Vein endothelial cell (primary cell): Measurements from ENCODE around the gene PIP4K2C. TPM values are rescaled to one million over a fixed set of nuclear protein-coding genes. Genes with fewer than 3 reads are reported as not detected.

Experiments
- total RNA-seq: library from RNA; depleted of rRNA; stranded (reverse); fragments of >200 nt; gene quantifications from 2 replicates; pipeline ENCODE4 v1.2.3, GENCODE V29; 2012

Gene PIP4K2C
- 9.1 and 9.6 TPM in 2 replicates for total RNA-seq

DNA sequence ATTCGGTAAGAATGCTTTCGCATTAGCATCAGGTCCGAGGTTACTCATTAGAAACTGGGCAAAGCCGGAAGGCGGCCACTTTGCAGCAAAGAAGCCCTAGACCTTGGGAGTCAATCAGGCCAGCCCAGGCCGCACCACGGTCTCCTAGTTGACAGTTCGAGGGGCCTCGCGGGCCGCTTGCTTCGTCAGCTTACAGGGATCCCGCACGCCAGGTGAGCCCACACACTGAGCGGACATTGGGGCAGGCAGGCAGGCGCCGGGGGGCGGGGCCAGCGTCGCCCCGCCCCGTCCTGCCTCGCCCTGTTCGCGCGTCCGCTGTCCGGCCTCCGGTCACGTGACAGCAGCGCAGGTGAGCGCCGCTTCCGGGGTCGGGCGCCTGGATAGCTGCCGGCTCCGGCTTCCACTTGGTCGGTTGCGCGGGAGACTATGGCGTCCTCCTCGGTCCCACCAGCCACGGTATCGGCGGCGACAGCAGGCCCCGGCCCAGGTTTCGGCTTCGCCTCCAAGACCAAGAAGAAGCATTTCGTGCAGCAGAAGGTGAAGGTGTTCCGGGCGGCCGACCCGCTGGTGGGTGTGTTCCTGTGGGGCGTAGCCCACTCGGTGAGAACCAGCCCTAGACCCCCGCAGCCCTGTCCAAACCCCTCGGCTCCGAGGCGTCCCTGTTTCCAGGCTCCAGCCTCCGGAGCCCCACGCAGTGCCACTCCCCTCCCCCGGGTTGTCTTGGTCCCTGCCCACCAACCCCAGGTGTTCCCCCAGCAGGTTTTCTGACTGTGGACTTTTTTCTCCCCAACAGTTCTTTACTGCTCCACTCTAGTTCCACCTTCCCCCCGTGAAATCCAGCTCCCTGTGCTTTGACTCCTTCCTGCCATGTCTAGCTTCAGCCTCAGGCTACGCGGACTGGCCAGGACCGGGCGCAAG lies at the start of gene PIP4K2C:
Gene PIP4K2C, plus strand, starts transcription at position 329 of the 918 bp plus-strand sequence. Its CDS starts 98 bp downstream, at position 427.

DNA sequence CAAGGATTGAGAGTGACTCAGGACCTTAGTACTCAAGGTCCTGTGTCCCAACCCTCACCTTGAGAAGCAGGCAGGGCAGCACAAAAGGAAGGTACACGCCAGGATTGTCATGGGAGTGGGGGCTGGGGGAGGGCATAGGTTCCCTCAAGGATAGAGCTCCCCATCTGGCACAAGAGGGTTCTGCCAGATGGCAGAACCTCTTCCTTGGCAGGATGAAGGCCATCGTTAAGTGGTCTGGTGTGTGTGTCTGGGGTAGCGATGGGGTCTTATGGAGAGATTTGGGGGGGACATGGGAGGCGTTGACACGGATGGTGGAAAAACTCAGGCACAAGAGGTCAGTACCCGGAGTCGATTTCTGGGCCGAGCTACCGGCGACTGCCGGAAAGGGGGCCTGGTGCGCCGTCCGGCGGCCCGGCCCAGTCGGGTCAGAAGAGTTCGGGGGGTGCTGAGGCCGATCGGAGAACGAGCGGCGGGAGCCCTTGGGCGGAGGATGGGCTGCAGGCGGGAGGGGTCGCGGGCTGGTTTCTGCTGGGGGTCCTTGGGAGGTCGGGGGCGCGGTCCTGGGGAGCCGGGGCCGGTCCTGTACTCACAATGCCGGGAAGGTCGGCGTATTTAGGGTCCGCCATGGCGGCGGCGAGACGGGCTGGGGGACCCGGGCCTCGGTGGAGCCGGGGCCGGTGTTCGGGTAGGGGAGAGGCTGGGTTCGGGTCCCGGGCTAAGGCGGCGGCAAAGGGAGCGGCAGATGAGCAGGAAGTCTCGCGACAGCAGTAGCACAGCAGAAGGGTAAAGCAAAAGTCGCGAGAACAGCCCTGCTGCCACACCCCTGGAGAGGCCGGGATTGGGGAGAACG lies 44.3 kb upstream of the PIP4K2C start, which contains the start of gene DCTN2:
Gene DCTN2, minus strand, starts transcription at position 755 of the 850 bp plus-strand sequence. Its CDS starts 129 bp downstream, at position 626.

DNA sequence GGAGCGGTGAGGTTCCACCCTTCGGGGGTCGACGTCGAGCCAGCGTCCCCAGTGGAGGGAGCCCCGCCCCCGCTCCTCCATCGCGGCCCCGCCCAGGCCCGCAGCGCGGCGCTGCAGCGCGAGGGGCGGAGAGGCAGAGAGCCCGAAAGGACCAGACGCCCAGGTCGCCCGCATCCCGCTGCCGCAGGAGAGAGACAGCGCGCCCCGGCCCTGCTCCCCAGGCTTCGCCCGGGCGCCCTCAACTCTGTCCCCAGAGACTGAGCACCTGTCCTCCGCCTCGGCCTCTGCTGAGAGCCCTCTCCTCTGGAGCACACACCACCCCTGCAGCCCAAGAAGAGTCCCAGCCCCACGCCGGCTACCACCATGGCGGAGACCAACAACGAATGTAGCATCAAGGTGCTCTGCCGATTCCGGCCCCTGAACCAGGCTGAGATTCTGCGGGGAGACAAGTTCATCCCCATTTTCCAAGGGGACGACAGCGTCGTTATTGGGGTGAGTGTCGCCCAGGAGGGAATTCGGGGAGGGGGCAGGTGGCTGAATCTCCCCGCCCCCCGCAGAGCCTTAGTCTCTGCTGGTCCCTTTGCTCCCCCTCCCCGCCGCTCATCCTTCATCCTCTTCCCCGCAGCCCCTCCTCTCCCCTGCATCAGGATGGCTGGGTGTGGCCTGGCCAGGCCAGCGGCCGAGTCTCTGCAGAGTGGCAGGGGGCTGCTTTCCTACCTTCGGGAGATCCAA lies 40.9 kb upstream of the PIP4K2C start, which contains the start of gene KIF5A:
Gene KIF5A, plus strand, starts transcription at position 136 of the 732 bp plus-strand sequence. Its CDS starts 228 bp downstream, at position 364.

DNA sequence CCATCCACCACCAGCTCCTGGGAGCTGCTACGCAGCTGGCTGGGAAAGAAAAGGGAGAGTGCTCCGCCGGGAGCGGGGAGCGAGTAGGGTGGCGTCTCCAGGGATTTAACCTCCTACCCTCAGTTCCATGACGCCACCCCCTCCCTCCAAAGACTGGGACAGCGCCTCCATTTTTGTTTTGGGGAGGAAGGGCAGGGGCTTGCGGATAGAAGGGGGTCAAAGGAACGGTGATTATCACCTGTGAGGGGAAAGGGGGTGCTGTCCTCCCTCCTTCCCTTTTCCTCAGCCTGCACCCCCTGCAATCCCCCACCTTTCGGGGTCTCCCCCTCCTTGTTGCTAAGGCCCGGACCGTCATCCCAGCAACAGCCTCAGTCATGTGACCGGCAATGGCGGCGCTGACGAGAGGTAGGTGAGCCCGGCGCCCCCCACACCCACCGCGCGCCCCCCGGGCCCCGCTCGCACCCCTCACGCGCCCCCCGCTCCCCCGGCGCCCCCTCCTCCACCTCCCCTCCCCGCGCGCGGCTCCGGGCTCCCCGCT lies 13.5 kb downstream of the PIP4K2C start, which contains the start of gene DTX3:
Gene DTX3, plus strand, starts transcription at position 371 of the 538 bp plus-strand sequence. CDS start 1,694 bp downstream, outside the sequence.

DNA sequence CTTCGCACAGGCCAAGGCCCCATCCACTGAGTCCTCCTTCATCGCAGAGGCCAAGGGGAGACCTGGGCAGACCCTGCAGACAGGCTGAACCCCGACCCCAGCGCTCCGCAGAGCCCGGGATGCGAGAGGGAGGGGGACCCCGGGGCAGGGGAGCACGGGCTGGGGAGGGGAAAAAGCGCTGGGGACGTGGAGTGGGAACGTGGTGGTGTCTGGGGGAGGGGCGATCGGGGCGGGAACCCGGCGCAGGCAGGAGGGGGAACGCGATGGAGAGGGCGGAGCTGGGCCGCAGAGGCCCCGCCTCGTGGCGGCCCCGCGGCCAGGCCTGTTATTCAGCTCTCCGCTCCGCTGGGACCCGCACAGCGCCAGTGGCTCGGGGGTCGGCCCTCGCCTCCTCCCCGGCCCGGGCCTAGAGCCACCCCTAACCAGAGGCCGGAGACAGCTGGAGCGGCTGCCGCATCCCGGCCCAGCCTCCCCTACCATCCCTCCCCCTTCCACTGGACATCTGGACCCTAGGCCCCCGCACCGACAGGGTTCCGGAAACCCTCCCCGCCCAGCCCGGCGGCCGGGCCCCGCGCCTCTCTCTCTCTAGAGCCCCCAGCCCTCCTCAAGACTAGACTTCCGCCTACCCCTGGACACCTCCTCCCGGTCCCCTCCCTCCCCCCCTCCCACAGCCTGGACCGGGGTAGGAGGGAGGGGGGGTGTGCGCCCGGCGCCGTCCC lies 20.3 kb downstream of the PIP4K2C start, which contains the start of gene ARHGEF25:
Gene ARHGEF25, plus strand, starts transcription at position 328 of the 719 bp plus-strand sequence. CDS start 460 bp downstream, outside the sequence.

DNA sequence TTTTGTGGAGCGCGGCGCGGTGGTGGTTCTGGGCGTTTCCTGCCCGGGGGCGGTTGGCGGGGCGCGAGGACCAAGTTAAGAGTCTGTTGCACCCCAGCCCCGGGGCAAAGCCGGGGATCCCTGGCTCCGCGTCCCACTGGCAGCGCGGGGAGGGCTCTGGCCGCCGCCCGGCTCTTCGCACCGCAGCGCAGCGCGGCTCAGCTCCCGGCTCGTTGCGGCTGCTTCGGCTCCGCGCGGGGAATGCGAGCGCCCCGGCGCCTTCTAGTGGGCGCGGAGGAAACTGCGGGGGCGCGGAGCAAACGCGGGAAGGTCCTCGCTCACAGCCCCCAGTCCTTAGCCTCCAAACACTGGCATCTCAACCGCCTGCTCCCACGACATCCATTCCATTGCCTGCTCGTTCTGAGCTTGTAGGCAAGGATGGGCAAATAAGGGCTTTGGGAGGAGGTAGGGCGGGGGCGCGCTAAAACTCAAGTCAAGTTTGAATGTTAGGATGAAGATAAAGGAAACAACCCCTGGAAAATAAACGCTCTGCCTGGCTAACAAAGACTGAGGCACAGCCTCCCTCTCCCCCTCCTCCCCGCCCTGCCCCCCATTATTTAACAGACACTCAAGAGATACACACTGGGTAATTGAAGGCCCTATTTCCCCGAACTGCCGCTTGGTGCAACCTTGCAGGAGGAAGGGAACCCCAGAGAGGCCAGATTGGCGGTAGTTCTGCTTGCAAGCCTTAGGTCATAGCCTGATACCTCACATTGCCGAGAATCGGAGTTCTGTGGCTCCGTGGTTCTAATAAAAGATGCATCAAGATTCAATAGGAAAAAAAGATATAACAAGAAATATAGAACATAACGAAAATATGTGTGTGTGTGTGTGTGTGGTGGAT lies 42.2 kb downstream of the PIP4K2C start, which contains the start of gene B4GALNT1:
Gene B4GALNT1, minus strand, starts transcription at position 244 of the 883 bp plus-strand sequence. CDS start 1,069 bp downstream, outside the sequence.

Other genes with a start within 250 kb of the PIP4K2C start
- gene R3HDM2, start 160.1 kb upstream of the PIP4K2C start, total RNA-seq: 13.6 and 22.5 TPM in 2 replicates
- gene INHBC, start 156.4 kb upstream of the PIP4K2C start, total RNA-seq: not detected in 2 replicates
- gene INHBE, start 135.9 kb upstream of the PIP4K2C start, total RNA-seq: not detected in 2 replicates
- not detected in 2 replicates for gene GLI1, start 131.4 kb upstream of the PIP4K2C start, total RNA-seq
- gene ARHGAP9, start 111.3 kb upstream of the PIP4K2C start, total RNA-seq: not detected in 2 replicates
- gene MARS1, start 103.1 kb upstream of the PIP4K2C start, total RNA-seq: 111 and 114 TPM in 2 replicates
- gene DDIT3, start 70.7 kb upstream of the PIP4K2C start, total RNA-seq: 4.9 and 5.9 TPM in 2 replicates
- gene MBD6, start 68.4 kb upstream of the PIP4K2C start, total RNA-seq: 9.3 and 12.7 TPM in 2 replicates
- 145 and 151 TPM in 2 replicates for gene DCTN2, start 44.0 kb upstream of the PIP4K2C start, total RNA-seq
- gene KIF5A, start 41.1 kb upstream of the PIP4K2C start, total RNA-seq: not detected in 2 replicates
- 0.48 and 1.3 TPM in 2 replicates for gene DTX3, start 13.6 kb downstream of the PIP4K2C start, total RNA-seq
- gene ARHGEF25, start 20.2 kb downstream of the PIP4K2C start, total RNA-seq: 0.10 and 0.98 TPM in 2 replicates
- not detected in 2 replicates for gene B4GALNT1, start 42.0 kb downstream of the PIP4K2C start, total RNA-seq
- gene OS9, start 102.9 kb downstream of the PIP4K2C start, total RNA-seq: 182 and 199 TPM in 2 replicates
- 0.29 and 0.33 TPM in 2 replicates for gene AGAP2, start 147.6 kb downstream of the PIP4K2C start, total RNA-seq
- 33.3 and 47.4 TPM in 2 replicates for gene TSPAN31, start 153.8 kb downstream of the PIP4K2C start, total RNA-seq
- gene CDK4, start 161.1 kb downstream of the PIP4K2C start, total RNA-seq: 215 and 222 TPM in 2 replicates
- gene MARCHF9, start 163.9 kb downstream of the PIP4K2C start, total RNA-seq: 2.7 and 7.5 TPM in 2 replicates
- under 0.01 and 0.67 TPM in 2 replicates for gene CYP27B1, start 175.9 kb downstream of the PIP4K2C start, total RNA-seq
- gene METTL1, start 180.9 kb downstream of the PIP4K2C start, total RNA-seq: 5.9 TPM in 2 replicates
- 8.8 and 10.5 TPM in 2 replicates for gene EEF1AKMT3, start 181.4 kb downstream of the PIP4K2C start, total RNA-seq
- gene TSFM, start 191.6 kb downstream of the PIP4K2C start, total RNA-seq: 15.7 and 17.4 TPM in 2 replicates
- 0.98 and 1.1 TPM in 2 replicates for gene AVIL, start 227.5 kb downstream of the PIP4K2C start, total RNA-seq